Uterus (tissue), 2 donors: ENCODE measurements around the gene CNTNAP5.

Experiments used
- CTCF ChIP-seq, 4 experiments: fragments of 200-600 bp in 2 of 4; fragments of 450-650 bp in 2 of 4; sonication (generic) in 2 of 4; IDR thresholded peaks; one replicate each; pipeline ENCODE4 v1.5.1; 2016 to 2019; ENCODE audit warnings: antibody characterized with exemption in 4 of 4, mild to moderate bottlenecking in 2 of 4, moderate library complexity in 1 of 4
- POLR2A ChIP-seq, 2 donors: fragments of 450-650 bp; IDR thresholded peaks; one replicate each; pipeline ENCODE4 v1.6.1; 2016; ENCODE audit warnings: antibody characterized with exemption in 2 of 2, mild to moderate bottlenecking in 1 of 2, moderate library complexity in 1 of 2

DNA sequence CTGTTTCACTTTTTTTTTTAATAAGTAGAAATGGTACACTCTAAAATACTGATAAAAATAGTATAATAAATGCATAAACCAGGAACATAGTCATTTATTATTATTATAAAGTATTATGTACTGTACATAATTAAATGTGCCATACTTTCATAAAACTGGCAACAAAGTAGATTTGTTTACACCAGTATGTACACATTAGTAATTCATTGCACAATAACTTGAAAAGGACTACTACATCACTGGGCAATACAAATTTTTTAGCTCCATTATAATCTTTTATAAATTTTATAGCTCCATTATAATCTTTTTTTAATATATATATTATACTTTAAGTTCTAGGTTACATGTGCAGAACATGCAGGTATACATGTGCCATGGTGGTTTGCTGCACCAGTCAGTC, 636.5 kb downstream of the CNTNAP5 start:
- TF ChIP-seq CTCF (IDR thresholded peaks at IDR 0.05): no peak
- TF ChIP-seq POLR2A (IDR thresholded peaks at IDR 0.05): no peak
